Measurements from ENCODE around the gene TMOD2. TPM values are rescaled to one million over a fixed set of nuclear protein-coding genes. Genes with fewer than 3 reads are reported as not detected.
A peak's percentile ranks its signal among the peaks of the same experiment; 100 is the strongest.

The TMOD2 gene
- total and polyA plus RNA-seq, 2 donors (not counting 1 experiment from before 2014, with no cell fraction given): 7.0 to 11.2 TPM

DNA sequence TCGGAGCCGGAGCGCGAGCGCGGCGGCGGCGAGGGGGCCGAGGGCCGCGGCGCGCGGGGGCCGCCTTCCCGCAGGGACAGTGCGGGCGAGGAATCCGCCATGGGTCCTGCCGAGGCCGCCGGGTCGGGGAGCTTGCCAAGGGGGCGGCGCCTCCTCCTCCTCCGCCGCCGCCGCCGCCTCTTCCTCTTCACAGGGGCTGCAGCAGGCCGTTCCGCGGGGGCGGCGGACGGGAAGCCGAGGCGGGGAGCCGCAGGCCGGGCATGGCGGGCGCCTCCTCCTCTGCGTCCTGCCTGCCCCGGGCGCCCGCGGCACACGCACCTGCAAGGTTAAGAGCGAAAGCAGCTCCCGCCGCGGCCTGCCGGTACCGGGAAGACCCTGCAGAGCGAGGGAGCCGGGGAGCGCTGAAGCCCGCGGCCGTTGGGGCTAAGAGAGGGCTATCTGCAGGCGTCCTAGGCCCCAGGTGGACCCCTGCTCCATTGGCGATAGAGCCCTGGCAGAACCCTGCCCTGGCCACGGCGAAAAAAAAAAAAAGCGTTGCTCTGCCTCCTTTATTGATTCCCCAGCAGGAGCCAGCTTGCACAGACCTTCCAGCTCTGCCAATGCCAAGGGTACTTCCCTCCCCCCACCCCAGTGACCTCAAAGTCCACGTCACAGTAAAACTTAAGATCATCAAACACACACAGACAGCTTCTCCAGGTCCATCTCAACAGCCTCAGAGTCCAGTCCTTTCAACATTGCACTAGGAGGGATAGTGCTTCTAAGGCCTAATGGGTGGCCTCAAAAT, 13.7 kb upstream of the TMOD2 start, which contains the start of gene LYSMD2:
Gene LYSMD2 (minus strand): TSS at position 134 of the 784 bp plus-strand sequence. CDS start 33 bp downstream, at position 101.
- TF ChIP-seq, protein P1, sequence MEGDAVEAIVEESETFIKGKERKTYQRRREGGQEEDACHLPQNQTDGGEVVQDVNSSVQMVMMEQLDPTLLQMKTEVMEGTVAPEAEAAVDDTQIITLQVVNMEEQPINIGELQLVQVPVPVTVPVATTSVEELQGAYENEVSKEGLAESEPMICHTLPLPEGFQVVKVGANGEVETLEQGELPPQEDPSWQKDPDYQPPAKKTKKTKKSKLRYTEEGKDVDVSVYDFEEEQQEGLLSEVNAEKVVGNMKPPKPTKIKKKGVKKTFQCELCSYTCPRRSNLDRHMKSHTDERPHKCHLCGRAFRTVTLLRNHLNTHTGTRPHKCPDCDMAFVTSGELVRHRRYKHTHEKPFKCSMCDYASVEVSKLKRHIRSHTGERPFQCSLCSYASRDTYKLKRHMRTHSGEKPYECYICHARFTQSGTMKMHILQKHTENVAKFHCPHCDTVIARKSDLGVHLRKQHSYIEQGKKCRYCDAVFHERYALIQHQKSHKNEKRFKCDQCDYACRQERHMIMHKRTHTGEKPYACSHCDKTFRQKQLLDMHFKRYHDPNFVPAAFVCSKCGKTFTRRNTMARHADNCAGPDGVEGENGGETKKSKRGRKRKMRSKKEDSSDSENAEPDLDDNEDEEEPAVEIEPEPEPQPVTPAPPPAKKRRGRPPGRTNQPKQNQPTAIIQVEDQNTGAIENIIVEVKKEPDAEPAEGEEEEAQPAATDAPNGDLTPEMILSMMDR (conservative IDR thresholded peaks at IDR 0.05 in 1 of 2, IDR thresholded peaks at IDR 0.05 in 1 of 2; ENCODE audit: low read depth in 1 of 2, low read length in 2 of 2): no peak
- TF ChIP-seq EZH2 (IDR thresholded peaks at IDR 0.05; ENCODE audit: low read length, missing control alignments): no peak
- H3K9ac ChIP-seq (ENCODE audit: insufficient read depth, low read length): peak within 1 kb of the TSS; percentile 48
- peak within 1 kb of the TSS; percentile 68 for H2AFZ ChIP-seq (ENCODE audit: low read length)
- no peaks in the 10 kb centered on the region for H3K36me3 ChIP-seq (ENCODE audit: control insufficient read depth, insufficient read depth, low read length)
- no peaks in the 10 kb centered on the region for H3K79me2 ChIP-seq (ENCODE audit: control insufficient read depth, insufficient read depth, low read length)
- H3K9me3 ChIP-seq (ENCODE audit: control insufficient read depth, insufficient read depth, low read depth, low read length): no peaks in the 10 kb centered on the region
- DNase-seq (ENCODE audit: low read depth in 2 of 2): peak; percentile 40 to 66
- peak within 1 kb of the TSS; percentile 37 to 72 (median 52) for H3K4me3 ChIP-seq (replicated peaks in 1 of 4; ENCODE audit: control extremely low read depth in 1 of 4, insufficient read depth in 1 of 4, low read depth in 3 of 4, low read length in 4 of 4)
- peaks cover 2% of the 10 kb centered on the region for H3K4me1 ChIP-seq (ENCODE audit: control insufficient read depth, extremely low read depth, insufficient read depth, low read length)
- no peak within 1 kb of the TSS for H3K27ac ChIP-seq (ENCODE audit: insufficient read depth, low read length)
- H4K20me1 ChIP-seq (ENCODE audit: control insufficient read depth, extremely low read depth, insufficient read depth, low read length): no peaks in the 10 kb centered on the region
- no peaks in the 10 kb centered on the region for H3K27me3 ChIP-seq (ENCODE audit: control insufficient read depth, insufficient read depth, low read length)
- peak within 1 kb of the TSS; percentile 67 for H3K4me2 ChIP-seq (ENCODE audit: extremely low read depth, insufficient read depth, low read length)

DNA sequence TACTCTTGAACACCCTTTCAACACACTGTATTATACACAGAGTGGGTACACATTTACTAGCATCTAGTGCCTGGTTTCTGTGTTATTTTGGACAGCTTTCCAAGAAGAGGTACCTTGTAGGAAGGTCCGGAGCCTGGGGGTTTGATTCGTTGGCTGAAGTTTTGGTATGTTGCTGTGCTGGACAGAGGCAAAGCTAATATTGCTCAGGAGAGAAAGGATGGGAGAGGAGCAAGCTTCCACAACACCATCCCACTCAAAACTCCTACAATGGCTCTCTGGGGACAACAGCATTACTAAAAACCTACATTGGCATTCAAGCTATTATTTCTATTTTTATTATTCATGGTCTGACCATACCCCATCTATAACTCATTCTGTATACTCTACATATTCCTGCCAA, 12.8 kb upstream of the TMOD2 start:
- no peaks in the 10 kb centered on the region for H3K79me2 ChIP-seq (ENCODE audit: control insufficient read depth, insufficient read depth, low read length)
- H4K20me1 ChIP-seq (ENCODE audit: control insufficient read depth, extremely low read depth, insufficient read depth, low read length): no peaks in the 10 kb centered on the region
- no peak overlapping the region for H3K27ac ChIP-seq (ENCODE audit: insufficient read depth, low read length)
- no peaks in the 10 kb centered on the region for H3K36me3 ChIP-seq (ENCODE audit: control insufficient read depth, insufficient read depth, low read length)
- no peaks in the 10 kb centered on the region for H3K27me3 ChIP-seq (ENCODE audit: control insufficient read depth, insufficient read depth, low read length)
- TF ChIP-seq, protein P1 (conservative IDR thresholded peaks at IDR 0.05 in 1 of 2, IDR thresholded peaks at IDR 0.05 in 1 of 2; ENCODE audit: low read depth in 1 of 2, low read length in 2 of 2): no peak
- TF ChIP-seq EZH2 (IDR thresholded peaks at IDR 0.05; ENCODE audit: low read length, missing control alignments): no peak
- H3K9me3 ChIP-seq (ENCODE audit: control insufficient read depth, insufficient read depth, low read depth, low read length): no peaks in the 10 kb centered on the region
- no peak overlapping the region for H3K9ac ChIP-seq (ENCODE audit: insufficient read depth, low read length)
- no peak overlapping the region for H3K4me2 ChIP-seq (ENCODE audit: extremely low read depth, insufficient read depth, low read length)
- H2AFZ ChIP-seq (ENCODE audit: low read length): no peak overlapping the region
- H3K4me3 ChIP-seq (replicated peaks in 1 of 4; ENCODE audit: control extremely low read depth in 1 of 4, insufficient read depth in 1 of 4, low read depth in 3 of 4, low read length in 4 of 4): peak overlapping the region in 1 of 4 experiments; percentile 58
- DNase-seq (ENCODE audit: low read depth in 2 of 2): no peak
- H3K4me1 ChIP-seq (ENCODE audit: control insufficient read depth, extremely low read depth, insufficient read depth, low read length): peaks cover 2% of the 10 kb centered on the region

DNA sequence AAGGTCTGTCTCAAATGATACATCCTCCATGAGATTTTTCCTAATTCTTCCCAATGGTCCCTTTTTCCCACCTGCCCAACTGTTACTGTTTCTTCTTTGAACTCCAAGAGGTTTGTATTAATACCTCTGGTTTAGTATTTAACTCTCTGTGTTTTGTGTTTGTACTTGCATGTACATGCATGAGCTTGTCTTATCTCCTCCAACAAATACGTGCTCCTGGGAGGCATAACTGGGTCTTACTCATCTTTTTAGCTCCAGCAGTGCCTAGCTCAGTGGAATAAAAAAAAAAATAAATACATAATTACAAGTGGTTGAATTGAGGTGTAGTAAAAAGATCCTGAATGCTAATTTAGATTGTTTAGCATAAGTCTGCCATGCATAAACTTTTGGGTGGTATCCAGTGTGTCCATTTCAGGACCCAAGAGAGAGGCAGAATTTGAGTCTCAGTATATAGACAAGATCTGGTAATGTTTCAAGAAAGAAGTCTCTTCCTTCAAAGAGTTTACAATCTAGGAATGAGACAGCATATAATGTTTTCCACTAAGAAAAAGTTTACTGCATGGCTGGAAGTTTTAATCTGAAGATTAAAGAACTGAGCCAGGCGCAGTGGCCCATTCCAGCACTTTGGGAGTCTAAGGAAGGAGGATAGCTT, 12.2 kb upstream of the TMOD2 start:
- Histone ChIP-seq H3K9me3 (ENCODE audit: control insufficient read depth, insufficient read depth, low read depth, low read length) (no peaks in the 10 kb centered on the region), H3K36me3 (ENCODE audit: control insufficient read depth, insufficient read depth, low read length) (no peaks in the 10 kb centered on the region), H4K20me1 (ENCODE audit: control insufficient read depth, extremely low read depth, insufficient read depth, low read length) (no peaks in the 10 kb centered on the region), H2AFZ (ENCODE audit: low read length) (no peak overlapping the region), H3K9ac (ENCODE audit: insufficient read depth, low read length) (no peak overlapping the region), H3K4me3 (replicated peaks in 1 of 4; ENCODE audit: control extremely low read depth in 1 of 4, insufficient read depth in 1 of 4, low read depth in 3 of 4, low read length in 4 of 4) (no peak overlapping the region), H3K4me2 (ENCODE audit: extremely low read depth, insufficient read depth, low read length) (no peak overlapping the region), H3K27me3 (ENCODE audit: control insufficient read depth, insufficient read depth, low read length) (no peaks in the 10 kb centered on the region), H3K27ac (ENCODE audit: insufficient read depth, low read length) (no peak overlapping the region), H3K79me2 (ENCODE audit: control insufficient read depth, insufficient read depth, low read length) (no peaks in the 10 kb centered on the region), H3K4me1 (ENCODE audit: control insufficient read depth, extremely low read depth, insufficient read depth, low read length) (peaks cover 2% of the 10 kb centered on the region)
- TF ChIP-seq EZH2 (IDR thresholded peaks at IDR 0.05; ENCODE audit: low read length, missing control alignments): no peak
- TF ChIP-seq, protein P1 (conservative IDR thresholded peaks at IDR 0.05 in 1 of 2, IDR thresholded peaks at IDR 0.05 in 1 of 2; ENCODE audit: low read depth in 1 of 2, low read length in 2 of 2): no peak
- DNase-seq (ENCODE audit: low read depth in 2 of 2): no peak

Measured in fibroblast of lung (primary cell).